HEK293T (cell line): Measurements from ENCODE around the gene IST1.

ENCODE experiments used
- BHLHE40 ChIP-seq: fragments of 450-650 bp; IDR thresholded peaks from 2 replicates; pipeline ENCODE4 v1.6.1; 2016; ENCODE audit warnings: mild to moderate bottlenecking, moderate library complexity, borderline replicate concordance
- ELF4 ChIP-seq: fragments of 450-650 bp; IDR thresholded peaks from 2 replicates; pipeline ENCODE4 v1.6.1; 2017; ENCODE audit warnings: antibody characterized with exemption
- FOXK2 ChIP-seq: fragments of 450-650 bp; IDR thresholded peaks from 2 replicates; pipeline ENCODE4 v1.6.1; 2016; ENCODE audit warnings: mild to moderate bottlenecking
- FOXM1 ChIP-seq: fragments of 450-650 bp; IDR thresholded peaks from 2 replicates; pipeline ENCODE4 v1.6.1; 2017; ENCODE audit warnings: mild to moderate bottlenecking, borderline replicate concordance
- L3MBTL2 ChIP-seq: fragments of 450-650 bp; conservative IDR thresholded peaks from 2 replicates; pipeline ENCODE4 v1.6.1; 2016; ENCODE audit warnings: mild to moderate bottlenecking
- NFRKB ChIP-seq: fragments of 450-650 bp; IDR thresholded peaks from 2 replicates; pipeline ENCODE4 v1.6.1; 2016; ENCODE audit warnings: mild to moderate bottlenecking, moderate library complexity
- ZNF384 ChIP-seq: fragments of 450-650 bp; IDR thresholded peaks from 2 replicates; pipeline ENCODE4 v1.6.1; 2016
- TF ChIP-seq, protein P1 (sequence below): fragments of 450-650 bp; IDR thresholded peaks from 2 replicates; pipeline ENCODE4 v1.6.1; 2016

DNA sequence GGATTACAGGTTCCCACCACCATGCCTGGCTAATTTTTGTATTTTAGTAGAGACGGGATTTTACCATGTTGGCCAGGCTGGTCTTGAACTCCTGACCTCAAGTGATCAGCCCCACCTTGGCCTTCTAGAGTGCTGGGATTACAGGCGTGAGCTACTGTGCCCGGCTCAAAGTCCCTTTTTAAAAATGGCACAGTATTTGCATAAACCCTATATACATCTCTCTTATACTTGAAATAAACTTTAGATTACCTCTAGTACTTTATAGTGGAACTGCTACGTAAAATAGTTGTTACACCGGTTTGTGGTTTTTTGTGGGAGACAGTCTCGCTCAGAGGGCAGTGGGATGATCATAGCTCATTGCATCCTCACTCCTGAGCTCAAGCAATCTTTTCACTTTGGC is 36.3 kb downstream of the IST1 start:
- TF ChIP-seq FOXM1 (no peak), ELF4 (no peak), ZNF384 (no peak), L3MBTL2 (no peak), BHLHE40 (no peak), NFRKB (no peak), FOXK2 (no peak)
- TF ChIP-seq, protein P1, sequence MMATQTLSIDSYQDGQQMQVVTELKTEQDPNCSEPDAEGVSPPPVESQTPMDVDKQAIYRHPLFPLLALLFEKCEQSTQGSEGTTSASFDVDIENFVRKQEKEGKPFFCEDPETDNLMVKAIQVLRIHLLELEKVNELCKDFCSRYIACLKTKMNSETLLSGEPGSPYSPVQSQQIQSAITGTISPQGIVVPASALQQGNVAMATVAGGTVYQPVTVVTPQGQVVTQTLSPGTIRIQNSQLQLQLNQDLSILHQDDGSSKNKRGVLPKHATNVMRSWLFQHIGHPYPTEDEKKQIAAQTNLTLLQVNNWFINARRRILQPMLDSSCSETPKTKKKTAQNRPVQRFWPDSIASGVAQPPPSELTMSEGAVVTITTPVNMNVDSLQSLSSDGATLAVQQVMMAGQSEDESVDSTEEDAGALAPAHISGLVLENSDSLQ: no peak
